GM12873 (cell line): ENCODE measurements around the gene PODXL.

Source experiments
- CTCF ChIP-seq: IDR thresholded peaks from 2 replicates; pipeline ENCODE4 v1.5.1; 2012; ENCODE audit warnings: low read depth, mild to moderate bottlenecking, moderate library complexity, low read length, control low read depth; ENCODE audit not compliant: insufficient read depth; ENCODE audit errors: missing control alignments

Gene PODXL

GRCh38 chr7:131553931-131554330, 2.5 kb downstream of the PODXL start:
- TF ChIP-seq CTCF, result no peak

- TF ChIP-seq CTCF, result no peak
Observed at GRCh38 chr7:131552053-131552452, 4.4 kb downstream of the PODXL start.

- no peak for TF ChIP-seq CTCF
Observed at GRCh38 chr7:131550846-131551245, 5.6 kb downstream of the PODXL start.

- TF ChIP-seq CTCF, result no peak
Observed at GRCh38 chr7:131548371-131548770, 8.1 kb downstream of the PODXL start.

GRCh38 chr7:131547589-131547988, 8.8 kb downstream of the PODXL start:
- TF ChIP-seq CTCF, result no peak

GRCh38 chr7:131546583-131547141, 9.8 kb downstream of the PODXL start:
- TF ChIP-seq CTCF, result peak; percentile 84

- no peak for TF ChIP-seq CTCF
Observed at GRCh38 chr7:131546126-131546525, 10.3 kb downstream of the PODXL start.
